HUES64 (cell line): ENCODE measurements around the gene C9orf153.

Experiments used
- H3K27ac ChIP-seq: 2 replicates; pipeline ENCODE4 v1.7.0; 2013; ENCODE audit warnings: low read depth, low read length, inconsistent platforms
- H3K27me3 ChIP-seq: 2 replicates; pipeline ENCODE4 v1.6.1; 2013; ENCODE audit warnings: mild to moderate bottlenecking, low read length; ENCODE audit not compliant: insufficient read depth
- H3K36me3 ChIP-seq: 2 replicates; pipeline ENCODE4 v1.6.1; 2013; ENCODE audit warnings: mild to moderate bottlenecking, low read length; ENCODE audit not compliant: insufficient read depth
- H3K4me1 ChIP-seq: 2 replicates; pipeline ENCODE4 v1.6.1; 2013; ENCODE audit warnings: mild to moderate bottlenecking, low read length, moderate library complexity; ENCODE audit not compliant: insufficient read depth
- H3K4me3 ChIP-seq: 2 replicates; pipeline ENCODE4 v1.5.1; 2013; ENCODE audit warnings: mild to moderate bottlenecking, low read length, moderate library complexity
- H3K9ac ChIP-seq: 2 replicates; pipeline ENCODE4 v1.6.1; 2013; ENCODE audit warnings: mild to moderate bottlenecking, low read depth, low read length
- H3K9me3 ChIP-seq: 2 replicates; pipeline ENCODE4 v1.6.1; 2013; ENCODE audit warnings: low read depth, low read length; ENCODE audit not compliant: insufficient read depth
- whole genome bisulfite sequencing: fragments of 150-250, 120-280 bp; methylation state at CpG from one replicate; pipeline ENCODE4 v1.1.7; 2013; ENCODE audit warnings: missing lambda C conversion rate; 5-methylcytosine and 5-hydroxymethylcytosine counted together

The C9orf153 gene

GRCh38 chr9:86263876-86264275 is 4.4 kb upstream of the C9orf153 start:
- Histone ChIP-seq H3K4me3 (no peak overlapping the region), H3K27ac (no peak overlapping the region), H3K9me3 (no peaks in the 10 kb centered on the region), H3K9ac (no peak overlapping the region), H3K4me1 (no peaks in the 10 kb centered on the region; the same call in 1 of the 2 replicates), H3K36me3 (peaks cover 37% of the 10 kb centered on the region), H3K27me3 (no peaks in the 10 kb centered on the region)
- 96% methylated on average over 6 of the region's 6 CpGs for WGBS

GRCh38 chr9:86262492-86262891 is 3.0 kb upstream of the C9orf153 start:
- Histone ChIP-seq H3K4me1 (no peaks in the 10 kb centered on the region; the same call in 1 of the 2 replicates), H3K36me3 (peaks cover 27% of the 10 kb centered on the region)
- WGBS: 67% methylated on average over 4 of the region's 4 CpGs

GRCh38 chr9:86257391-86257790 is 2.1 kb downstream of the C9orf153 start:
- Histone ChIP-seq H3K4me1 (no peaks in the 10 kb centered on the region; the same call in 1 of the 2 replicates), H3K27ac (no peak overlapping the region), H3K9me3 (peaks cover 12% of the 10 kb centered on the region), H3K4me3 (no peak overlapping the region), H3K27me3 (no peaks in the 10 kb centered on the region), H3K9ac (no peak overlapping the region), H3K36me3 (no peaks in the 10 kb centered on the region)
- 88% methylated on average over 1 of the region's 2 CpGs for WGBS

More at GRCh38 chr9:86262492-86262891, 3.0 kb upstream of the C9orf153 start:
- H3K27ac ChIP-seq: no peak overlapping the region
- H3K9me3 ChIP-seq: no peaks in the 10 kb centered on the region
- no peak overlapping the region for H3K9ac ChIP-seq
- no peak overlapping the region for H3K4me3 ChIP-seq
- H3K27me3 ChIP-seq: no peaks in the 10 kb centered on the region

GRCh38 chr9:86256653-86257052 is 2.8 kb downstream of the C9orf153 start:
- 97% methylated on average over 3 of the region's 3 CpGs for WGBS
- Histone ChIP-seq H3K4me1 (no peaks in the 10 kb centered on the region), H3K36me3 (no peaks in the 10 kb centered on the region), H3K9me3 (peaks cover 15% of the 10 kb centered on the region), H3K27ac (no peak overlapping the region), H3K4me3 (no peak overlapping the region), H3K9ac (no peak overlapping the region), H3K27me3 (no peaks in the 10 kb centered on the region)

- H3K9ac ChIP-seq: no peak overlapping the region
- no peak overlapping the region for H3K27ac ChIP-seq
- 92% methylated on average over 3 of the region's 3 CpGs for WGBS
- H3K27me3 ChIP-seq: no peaks in the 10 kb centered on the region
- H3K4me1 ChIP-seq: no peaks in the 10 kb centered on the region
- peaks cover 15% of the 10 kb centered on the region for H3K9me3 ChIP-seq
- no peak overlapping the region for H3K4me3 ChIP-seq
- no peaks in the 10 kb centered on the region for H3K36me3 ChIP-seq
Measured at GRCh38 chr9:86253577-86253976, 5.9 kb downstream of the C9orf153 start.

GRCh38 chr9:86252870-86253269 is 6.6 kb downstream of the C9orf153 start:
- no peaks in the 10 kb centered on the region for H3K27me3 ChIP-seq
- 89% methylated on average over 1 of the region's 1 CpG for WGBS
- no peak overlapping the region for H3K9ac ChIP-seq
- no peak overlapping the region for H3K4me3 ChIP-seq
- peaks cover 15% of the 10 kb centered on the region for H3K9me3 ChIP-seq
- H3K4me1 ChIP-seq: no peaks in the 10 kb centered on the region
- no peak overlapping the region for H3K27ac ChIP-seq
- no peaks in the 10 kb centered on the region for H3K36me3 ChIP-seq

- H3K9ac ChIP-seq: no peak overlapping the region
- no peak overlapping the region for H3K27ac ChIP-seq
- H3K4me3 ChIP-seq: no peak overlapping the region
- H3K27me3 ChIP-seq: no peaks in the 10 kb centered on the region
- H3K36me3 ChIP-seq: no peaks in the 10 kb centered on the region
- H3K4me1 ChIP-seq: 0 out of 2 replicates have a peak, but pooled peaks cover 7% of the 10 kb centered on the region
- H3K9me3 ChIP-seq: peaks cover 15% of the 10 kb centered on the region
Measured at GRCh38 chr9:86250123-86250522, 9.3 kb downstream of the C9orf153 start.

GRCh38 chr9:86248746-86249145 is 10.7 kb downstream of the C9orf153 start:
- WGBS: 98% methylated on average over 4 of the region's 4 CpGs
- peaks cover 15% of the 10 kb centered on the region for H3K9me3 ChIP-seq
- H3K27me3 ChIP-seq: no peaks in the 10 kb centered on the region
- H3K4me3 ChIP-seq: no peak overlapping the region
- H3K9ac ChIP-seq: no peak overlapping the region
- 0 out of 2 replicates have a peak, but pooled peaks cover 7% of the 10 kb centered on the region for H3K4me1 ChIP-seq
- no peaks in the 10 kb centered on the region for H3K36me3 ChIP-seq
- no peak overlapping the region for H3K27ac ChIP-seq

- 60% methylated on average over 6 of the region's 6 CpGs for WGBS
- Histone ChIP-seq H3K4me1 (0 out of 2 replicates have a peak, but pooled peaks cover 10% of the 10 kb centered on the region), H3K9ac (no peak overlapping the region), H3K36me3 (no peaks in the 10 kb centered on the region), H3K9me3 (no peaks in the 10 kb centered on the region), H3K4me3 (no peak overlapping the region), H3K27ac (no peak overlapping the region), H3K27me3 (no peaks in the 10 kb centered on the region)
Measured at GRCh38 chr9:86246752-86247161, 12.7 kb downstream of the C9orf153 start.

- 55% methylated on average over 2 of the region's 2 CpGs for WGBS
- no peaks in the 10 kb centered on the region for H3K27me3 ChIP-seq
- no peak overlapping the region for H3K9ac ChIP-seq
- no peak overlapping the region for H3K4me3 ChIP-seq
- H3K4me1 ChIP-seq: 0 out of 2 replicates have a peak, but pooled peaks cover 10% of the 10 kb centered on the region
- H3K9me3 ChIP-seq: no peaks in the 10 kb centered on the region
- no peak overlapping the region for H3K27ac ChIP-seq
- H3K36me3 ChIP-seq: no peaks in the 10 kb centered on the region
Measured at GRCh38 chr9:86242071-86242470, 17.4 kb downstream of the C9orf153 start.

GRCh38 chr9:86241216-86241615 is 18.2 kb downstream of the C9orf153 start:
- 93% methylated on average over 7 of the region's 7 CpGs for WGBS
- no peaks in the 10 kb centered on the region for H3K9me3 ChIP-seq
- H3K27ac ChIP-seq: no peak overlapping the region
- no peak overlapping the region for H3K9ac ChIP-seq
- no peak overlapping the region for H3K4me3 ChIP-seq
- H3K4me1 ChIP-seq: 0 out of 2 replicates have a peak, but pooled peaks cover 5% of the 10 kb centered on the region
- H3K36me3 ChIP-seq: no peaks in the 10 kb centered on the region
- no peaks in the 10 kb centered on the region for H3K27me3 ChIP-seq
